GM13976 (cell line): ENCODE data around the gene STX16.

Experiments used
- DNase-seq: peaks from one replicate; pipeline ENCODE4 v3.0.0; 2012; ENCODE audit warnings: low spot score
- in situ Hi-C: fragments of 300-500 bp; cut with MboI; formaldehyde crosslinking; loops from one replicate; pipeline ENCODE4 v1.12.0; 2022; ENCODE audit warnings: low sequenced_read_pairs, mixed read lengths, inconsistent platforms; ENCODE audit not compliant: unreplicated experiment
- TF ChIP-seq, protein P1 (sequence below): IDR thresholded peaks from 2 replicates; pipeline ENCODE4 v1.5.1; 2012; ENCODE audit warnings: borderline replicate concordance, mild to moderate bottlenecking; ENCODE audit not compliant: insufficient read depth; ENCODE audit errors: extremely low read depth, missing control alignments, control extremely low read depth

The STX16 gene

DNA sequence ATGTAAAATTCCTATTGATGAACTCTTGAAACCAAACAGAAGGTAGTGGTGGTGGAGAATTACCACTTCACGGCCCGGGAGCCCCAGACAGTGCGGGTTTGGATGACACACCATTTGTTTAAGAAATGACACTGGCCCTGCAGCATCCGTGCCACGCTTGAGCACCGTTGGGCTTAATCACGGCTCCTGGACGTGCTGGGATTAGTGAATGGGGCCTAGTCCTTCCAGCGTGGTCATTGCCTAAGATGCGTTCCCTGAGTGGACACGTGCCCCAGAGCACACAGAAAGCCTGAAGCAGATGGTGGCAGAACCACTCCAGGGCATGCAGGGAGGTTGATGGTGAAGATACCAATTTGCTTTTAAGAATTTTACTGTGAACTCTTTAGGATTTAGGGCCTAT, 14.5 kb downstream of the STX16 start:
- in situ Hi-C loops: no loop called here
- TF ChIP-seq, protein P1, sequence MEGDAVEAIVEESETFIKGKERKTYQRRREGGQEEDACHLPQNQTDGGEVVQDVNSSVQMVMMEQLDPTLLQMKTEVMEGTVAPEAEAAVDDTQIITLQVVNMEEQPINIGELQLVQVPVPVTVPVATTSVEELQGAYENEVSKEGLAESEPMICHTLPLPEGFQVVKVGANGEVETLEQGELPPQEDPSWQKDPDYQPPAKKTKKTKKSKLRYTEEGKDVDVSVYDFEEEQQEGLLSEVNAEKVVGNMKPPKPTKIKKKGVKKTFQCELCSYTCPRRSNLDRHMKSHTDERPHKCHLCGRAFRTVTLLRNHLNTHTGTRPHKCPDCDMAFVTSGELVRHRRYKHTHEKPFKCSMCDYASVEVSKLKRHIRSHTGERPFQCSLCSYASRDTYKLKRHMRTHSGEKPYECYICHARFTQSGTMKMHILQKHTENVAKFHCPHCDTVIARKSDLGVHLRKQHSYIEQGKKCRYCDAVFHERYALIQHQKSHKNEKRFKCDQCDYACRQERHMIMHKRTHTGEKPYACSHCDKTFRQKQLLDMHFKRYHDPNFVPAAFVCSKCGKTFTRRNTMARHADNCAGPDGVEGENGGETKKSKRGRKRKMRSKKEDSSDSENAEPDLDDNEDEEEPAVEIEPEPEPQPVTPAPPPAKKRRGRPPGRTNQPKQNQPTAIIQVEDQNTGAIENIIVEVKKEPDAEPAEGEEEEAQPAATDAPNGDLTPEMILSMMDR: no peak
- DNase-seq: no peak

DNA sequence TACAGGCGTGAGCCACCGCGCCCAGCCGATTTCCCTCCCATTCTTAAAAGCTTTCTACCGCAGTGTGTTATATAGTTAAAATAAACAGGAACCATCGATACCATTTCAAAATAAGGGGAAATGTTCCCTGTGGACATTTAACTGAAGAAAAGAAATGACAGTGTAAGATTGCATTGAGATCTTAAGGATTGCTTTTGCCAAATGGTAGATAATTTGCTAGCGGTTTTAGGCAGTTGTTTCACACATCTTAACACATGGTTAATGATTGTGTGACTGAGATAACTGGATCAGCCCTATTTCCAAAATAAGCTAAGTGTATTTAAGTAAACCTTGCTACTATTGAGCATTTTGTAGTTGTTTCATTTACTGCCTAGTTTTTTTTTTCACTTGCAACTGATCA, 15.6 kb downstream of the STX16 start:
- TF ChIP-seq, protein P1: no peak
- in situ Hi-C loops: no loop called here
- DNase-seq: no peak

DNA sequence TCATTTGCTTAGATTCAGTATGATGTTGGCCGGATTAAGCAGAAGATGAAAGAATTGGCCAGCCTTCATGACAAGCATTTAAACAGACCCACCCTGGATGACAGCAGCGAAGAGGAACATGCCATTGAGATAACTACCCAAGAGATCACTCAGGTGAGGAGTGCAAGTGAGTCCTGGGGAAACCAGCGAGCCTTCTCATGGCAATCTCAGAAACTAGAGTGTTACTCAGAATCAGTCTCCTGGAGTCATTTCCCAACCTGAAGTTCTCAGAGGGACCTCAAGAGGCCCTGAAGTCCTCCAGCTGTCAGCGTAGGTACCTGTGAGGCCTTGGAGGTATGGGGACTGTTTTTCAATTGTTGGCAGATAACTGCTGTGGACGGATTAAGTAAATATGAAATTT, 16.9 kb downstream of the STX16 start:
- no peak for DNase-seq
- TF ChIP-seq, protein P1: no peak
- in situ Hi-C loops: no loop called here

DNA sequence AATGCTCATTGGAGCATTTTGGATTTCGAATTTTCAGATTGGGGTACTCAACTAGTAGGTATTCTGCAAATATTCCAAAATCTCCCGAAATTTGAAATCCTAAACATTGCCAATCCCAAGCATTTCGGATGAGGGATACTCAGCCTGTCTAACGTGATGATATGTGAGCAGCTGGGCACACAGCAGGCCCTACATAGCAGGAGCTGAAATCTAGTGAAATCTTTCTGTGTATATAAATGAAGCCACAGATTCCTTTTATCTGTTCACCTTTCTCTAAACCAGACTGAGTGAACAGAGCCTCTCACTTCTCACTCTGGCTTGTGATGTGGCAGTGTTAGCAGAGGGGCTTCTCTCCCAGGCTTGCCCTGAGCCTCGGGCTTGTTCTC, 17.8 kb downstream of the STX16 start:
- in situ Hi-C loops: no loop called here
- DNase-seq: no peak
- TF ChIP-seq, protein P1: no peak

DNA sequence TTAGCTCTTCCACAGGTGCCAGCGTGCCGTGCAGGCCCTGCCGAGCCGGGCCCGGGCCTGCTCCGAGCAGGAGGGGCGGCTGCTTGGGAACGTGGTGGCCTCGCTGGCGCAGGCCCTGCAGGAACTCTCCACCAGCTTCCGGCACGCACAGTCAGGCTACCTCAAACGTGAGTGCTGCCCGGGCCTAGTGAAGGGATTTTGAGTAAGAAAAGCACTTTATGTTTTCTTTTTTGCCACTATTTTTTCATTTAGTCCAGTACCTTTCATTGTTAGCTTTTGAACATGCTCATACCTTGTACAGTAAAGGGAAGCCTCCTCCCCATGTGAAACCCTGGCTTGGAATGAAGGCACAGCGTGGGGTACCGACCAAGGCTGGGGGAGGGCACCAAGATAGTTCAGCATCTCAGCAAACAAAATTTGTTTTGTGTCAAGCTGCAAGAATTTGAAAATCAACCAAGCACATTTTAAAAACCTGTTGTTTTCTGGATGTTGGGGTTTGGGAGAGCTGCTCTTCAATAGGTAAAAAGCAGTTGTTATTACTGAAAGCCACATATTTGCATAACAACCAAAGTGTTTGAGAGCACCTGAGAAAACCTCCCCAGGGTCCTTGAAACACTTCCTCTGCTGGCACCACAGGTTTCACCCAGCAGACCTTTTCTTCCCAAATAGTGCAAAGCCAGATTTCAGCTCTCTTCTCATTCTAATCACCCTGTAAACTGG, 18.4 kb downstream of the STX16 start:
- DNase-seq: peak; percentile 46
- in situ Hi-C loops: no loop called here
- TF ChIP-seq, protein P1: no peak

DNA sequence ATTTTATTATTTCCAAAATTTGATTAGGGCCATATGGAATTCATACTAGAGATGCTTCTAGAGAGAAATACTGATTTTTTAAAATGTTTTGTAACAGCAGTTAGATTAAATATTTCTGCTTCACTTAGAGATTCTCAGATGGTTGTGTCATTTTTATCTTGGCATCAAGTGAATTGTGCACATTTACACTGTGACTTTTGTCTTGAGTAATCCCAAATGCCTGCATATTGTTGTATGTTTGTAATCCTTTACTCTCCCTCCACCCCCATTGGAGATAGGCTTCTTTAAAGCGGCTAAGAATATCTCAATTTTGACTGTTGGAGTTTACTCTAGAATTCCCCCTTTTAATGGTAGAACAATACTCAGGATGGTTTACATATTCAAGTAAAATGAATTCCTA, 19.0 kb downstream of the STX16 start:
- DNase-seq: no peak
- TF ChIP-seq, protein P1: no peak
- in situ Hi-C loops: no loop called here
